Loucy (cell line): Measurements from ENCODE around the gene PTPRT.

ENCODE experiments used
- EZH2phosphoT487 ChIP-seq: fragments of 200-600 bp; IDR thresholded peaks from 2 replicates; pipeline ENCODE4 v1.6.1; 2018; ENCODE audit warnings: antibody characterized with exemption, mild to moderate bottlenecking, moderate library complexity, borderline replicate concordance
- TF ChIP-seq, protein P1 (sequence below): fragments of 200-600 bp; sonication (generic); conservative IDR thresholded peaks from 2 replicates; pipeline ENCODE4 v1.5.1; 2014; ENCODE audit warnings: mild to moderate bottlenecking, antibody characterized with exemption, low read length

DNA sequence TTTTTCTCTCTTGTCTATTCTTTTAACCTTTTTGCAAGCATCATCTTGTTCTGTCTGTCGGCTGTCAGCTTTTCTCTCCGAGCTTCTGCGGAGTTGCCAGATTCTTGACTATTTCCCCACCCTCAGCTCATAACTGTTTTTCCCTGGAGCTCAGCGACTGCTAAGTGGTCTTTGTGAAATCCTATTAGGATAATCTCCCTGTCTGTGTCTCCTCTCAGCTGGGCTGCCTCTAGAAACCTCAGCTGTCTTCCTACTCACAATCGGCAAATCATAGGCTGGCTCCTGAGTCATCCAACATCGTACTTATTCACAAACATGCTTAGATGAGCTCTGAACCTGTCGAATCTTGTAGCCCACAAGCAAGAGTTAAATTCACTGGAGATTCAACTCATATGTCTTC is 332.3 kb downstream of the PTPRT start:
- TF ChIP-seq, protein P1, sequence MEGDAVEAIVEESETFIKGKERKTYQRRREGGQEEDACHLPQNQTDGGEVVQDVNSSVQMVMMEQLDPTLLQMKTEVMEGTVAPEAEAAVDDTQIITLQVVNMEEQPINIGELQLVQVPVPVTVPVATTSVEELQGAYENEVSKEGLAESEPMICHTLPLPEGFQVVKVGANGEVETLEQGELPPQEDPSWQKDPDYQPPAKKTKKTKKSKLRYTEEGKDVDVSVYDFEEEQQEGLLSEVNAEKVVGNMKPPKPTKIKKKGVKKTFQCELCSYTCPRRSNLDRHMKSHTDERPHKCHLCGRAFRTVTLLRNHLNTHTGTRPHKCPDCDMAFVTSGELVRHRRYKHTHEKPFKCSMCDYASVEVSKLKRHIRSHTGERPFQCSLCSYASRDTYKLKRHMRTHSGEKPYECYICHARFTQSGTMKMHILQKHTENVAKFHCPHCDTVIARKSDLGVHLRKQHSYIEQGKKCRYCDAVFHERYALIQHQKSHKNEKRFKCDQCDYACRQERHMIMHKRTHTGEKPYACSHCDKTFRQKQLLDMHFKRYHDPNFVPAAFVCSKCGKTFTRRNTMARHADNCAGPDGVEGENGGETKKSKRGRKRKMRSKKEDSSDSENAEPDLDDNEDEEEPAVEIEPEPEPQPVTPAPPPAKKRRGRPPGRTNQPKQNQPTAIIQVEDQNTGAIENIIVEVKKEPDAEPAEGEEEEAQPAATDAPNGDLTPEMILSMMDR, result no peak
- TF ChIP-seq EZH2phosphoT487, result no peak
